Uterus (tissue), 2 donors: ENCODE measurements around the gene CDC42EP3.

ENCODE experiments used
- CTCF ChIP-seq, 4 experiments: fragments of 200-600 bp in 2 of 4; fragments of 450-650 bp in 2 of 4; sonication (generic) in 2 of 4; IDR thresholded peaks; one replicate each; pipeline ENCODE4 v1.5.1; 2016 to 2019; ENCODE audit warnings: antibody characterized with exemption in 4 of 4, mild to moderate bottlenecking in 2 of 4, moderate library complexity in 1 of 4
- POLR2A ChIP-seq, 2 donors: fragments of 450-650 bp; IDR thresholded peaks; one replicate each; pipeline ENCODE4 v1.6.1; 2016; ENCODE audit warnings: antibody characterized with exemption in 2 of 2, mild to moderate bottlenecking in 1 of 2, moderate library complexity in 1 of 2

DNA sequence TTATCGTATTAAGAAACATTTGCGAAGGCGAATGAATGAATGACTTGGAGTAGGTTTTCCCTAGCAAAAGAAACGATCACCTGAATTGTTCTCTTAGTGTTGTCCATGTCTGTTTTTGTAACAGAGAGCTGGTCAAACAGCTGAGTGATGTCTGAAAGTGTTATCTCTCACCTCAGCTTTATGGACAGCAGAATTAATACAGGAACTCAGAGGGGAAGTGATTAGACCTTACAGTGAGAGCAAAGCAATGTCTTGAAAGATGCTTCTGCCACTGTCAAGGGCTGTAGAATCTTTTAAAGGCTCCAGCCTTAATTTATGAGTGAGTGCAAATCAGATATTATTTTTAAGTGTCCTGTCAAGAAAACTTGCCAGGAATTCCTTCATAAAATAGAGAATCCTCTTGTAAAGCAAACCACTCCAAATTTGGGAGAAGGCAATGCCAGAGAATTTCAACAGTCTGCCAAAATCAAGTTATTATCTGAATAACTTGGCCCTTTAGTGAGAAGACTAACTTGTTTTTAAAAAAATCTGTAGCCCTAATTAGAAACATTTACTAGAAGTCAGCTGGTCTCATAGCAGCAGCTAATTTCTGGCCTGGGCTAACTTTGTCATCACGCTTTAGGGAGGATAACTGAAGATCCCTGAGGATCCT lies 60.7 kb downstream of the CDC42EP3 start:
- TF ChIP-seq POLR2A (IDR thresholded peaks at IDR 0.05) (no peak), CTCF (IDR thresholded peaks at IDR 0.05) (no peak)
